ENCODE data around the gene PSMC2. TPM values are rescaled to one million over a fixed set of nuclear protein-coding genes. Genes with fewer than 3 reads are reported as not detected.

The PSMC2 gene
- 195 and 229 TPM in 2 replicates for total RNA-seq

GRCh38 chr7:103347507-103348267, at the start of gene PSMC2:
TSS of gene PSMC2 (plus strand) at chr7:103347643. CDS start at chr7:103347712, 69 bp downstream.

GRCh38 chr7:103344453-103345149, 2.8 kb upstream of the PSMC2 start, which contains the start of gene DNAJC2:
TSS of gene DNAJC2 (minus strand) at chr7:103344767. CDS start at chr7:103344622, 145 bp downstream.

Other genes with a start within 250 kb of the PSMC2 start
- 4.6 and 8.3 TPM in 2 replicates for gene NAPEPLD, start 198.5 kb upstream of the PSMC2 start, total RNA-seq
- 42.6 and 50.3 TPM in 2 replicates for gene PMPCB, start 50.2 kb upstream of the PSMC2 start, total RNA-seq
- 17.1 and 22.6 TPM in 2 replicates for gene DNAJC2, start 2.9 kb upstream of the PSMC2 start, total RNA-seq
- not detected in 2 replicates for gene SLC26A5, start 98.6 kb downstream of the PSMC2 start, total RNA-seq

Data from endothelial cell of coronary artery (primary cell).